ENCODE results near the gene AOAH.

The AOAH gene

DNA sequence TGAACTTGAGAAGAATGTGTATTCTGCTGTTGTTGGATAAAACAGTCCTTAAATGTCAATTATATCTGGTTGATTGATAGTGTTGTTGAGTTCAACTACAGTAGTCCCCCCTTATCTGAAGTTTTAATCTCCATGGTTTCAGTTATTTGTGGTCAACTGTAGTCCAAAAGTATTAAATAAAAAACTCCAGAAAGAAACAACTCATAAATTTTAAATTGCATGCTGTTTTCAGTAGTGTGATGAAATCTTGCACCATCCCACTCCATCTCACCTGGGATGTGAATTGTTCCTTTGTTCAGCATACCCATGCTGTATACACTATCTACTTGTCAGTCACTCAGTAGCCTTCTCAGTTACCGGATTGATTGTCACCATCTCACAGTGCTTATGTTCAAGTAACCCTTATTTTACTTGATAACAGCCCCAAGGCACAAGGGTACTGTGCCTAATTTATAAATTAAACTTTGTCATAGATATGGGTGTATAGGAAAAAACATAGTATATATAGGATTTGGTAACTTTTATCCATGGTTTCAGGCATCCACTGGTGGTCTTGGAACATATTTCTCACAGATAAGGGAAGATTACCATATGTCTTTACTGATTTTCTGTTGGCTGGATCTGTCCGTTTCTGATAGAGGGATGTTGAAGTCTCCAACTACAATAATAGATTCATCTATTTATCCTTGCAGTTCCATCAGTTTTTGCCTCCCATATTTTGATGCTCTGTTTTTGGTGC is 57.1 kb downstream of the AOAH start:
- DNase-seq (ENCODE audit: low read depth in 1 of 2, low spot score in 1 of 2): no peak

DNA sequence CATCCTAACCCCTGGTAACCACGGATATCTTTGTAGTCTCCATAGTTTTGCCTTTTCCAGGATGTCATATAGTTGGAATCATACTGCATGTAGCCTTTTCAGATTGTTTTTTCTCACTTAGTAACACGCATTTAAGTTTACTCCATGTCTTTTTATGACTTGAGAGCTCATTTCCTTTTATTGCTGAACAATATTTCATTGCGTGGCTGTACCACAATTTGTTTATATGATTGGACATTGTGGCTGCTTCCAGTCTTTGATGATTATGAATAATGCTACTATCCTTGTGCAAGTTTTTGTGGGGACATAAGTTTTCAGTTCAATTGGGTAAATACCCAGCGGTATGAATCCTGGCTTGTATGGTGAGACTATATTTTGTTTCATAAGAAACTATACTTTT is 60.8 kb downstream of the AOAH start:
- no peaks in the 10 kb centered on the region for H3K27me3 ChIP-seq (ENCODE audit: insufficient read depth, poor library complexity, severe bottlenecking)
- H3K27ac ChIP-seq (replicated peaks): no peak overlapping the region
- DNase-seq (ENCODE audit: low read depth in 1 of 2, low spot score in 1 of 2): no peak
- H3K4me3 ChIP-seq (replicated peaks; ENCODE audit: insufficient read depth, low read length): no peak overlapping the region
- TF ChIP-seq GABPA (IDR thresholded peaks at IDR 0.05; ENCODE audit: low read depth) (no peak), SPI1 (IDR thresholded peaks at IDR 0.05; ENCODE audit: borderline replicate concordance, low read depth) (no peak), POLR2AphosphoS5 (IDR thresholded peaks at IDR 0.05; ENCODE audit: low read depth) (no peak)
- TF ChIP-seq, protein P1, sequence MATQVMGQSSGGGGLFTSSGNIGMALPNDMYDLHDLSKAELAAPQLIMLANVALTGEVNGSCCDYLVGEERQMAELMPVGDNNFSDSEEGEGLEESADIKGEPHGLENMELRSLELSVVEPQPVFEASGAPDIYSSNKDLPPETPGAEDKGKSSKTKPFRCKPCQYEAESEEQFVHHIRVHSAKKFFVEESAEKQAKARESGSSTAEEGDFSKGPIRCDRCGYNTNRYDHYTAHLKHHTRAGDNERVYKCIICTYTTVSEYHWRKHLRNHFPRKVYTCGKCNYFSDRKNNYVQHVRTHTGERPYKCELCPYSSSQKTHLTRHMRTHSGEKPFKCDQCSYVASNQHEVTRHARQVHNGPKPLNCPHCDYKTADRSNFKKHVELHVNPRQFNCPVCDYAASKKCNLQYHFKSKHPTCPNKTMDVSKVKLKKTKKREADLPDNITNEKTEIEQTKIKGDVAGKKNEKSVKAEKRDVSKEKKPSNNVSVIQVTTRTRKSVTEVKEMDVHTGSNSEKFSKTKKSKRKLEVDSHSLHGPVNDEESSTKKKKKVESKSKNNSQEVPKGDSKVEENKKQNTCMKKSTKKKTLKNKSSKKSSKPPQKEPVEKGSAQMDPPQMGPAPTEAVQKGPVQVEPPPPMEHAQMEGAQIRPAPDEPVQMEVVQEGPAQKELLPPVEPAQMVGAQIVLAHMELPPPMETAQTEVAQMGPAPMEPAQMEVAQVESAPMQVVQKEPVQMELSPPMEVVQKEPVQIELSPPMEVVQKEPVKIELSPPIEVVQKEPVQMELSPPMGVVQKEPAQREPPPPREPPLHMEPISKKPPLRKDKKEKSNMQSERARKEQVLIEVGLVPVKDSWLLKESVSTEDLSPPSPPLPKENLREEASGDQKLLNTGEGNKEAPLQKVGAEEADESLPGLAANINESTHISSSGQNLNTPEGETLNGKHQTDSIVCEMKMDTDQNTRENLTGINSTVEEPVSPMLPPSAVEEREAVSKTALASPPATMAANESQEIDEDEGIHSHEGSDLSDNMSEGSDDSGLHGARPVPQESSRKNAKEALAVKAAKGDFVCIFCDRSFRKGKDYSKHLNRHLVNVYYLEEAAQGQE (IDR thresholded peaks at IDR 0.05; ENCODE audit: insufficient replicate concordance, low read depth): no peak
- TF ChIP-seq, protein P2, sequence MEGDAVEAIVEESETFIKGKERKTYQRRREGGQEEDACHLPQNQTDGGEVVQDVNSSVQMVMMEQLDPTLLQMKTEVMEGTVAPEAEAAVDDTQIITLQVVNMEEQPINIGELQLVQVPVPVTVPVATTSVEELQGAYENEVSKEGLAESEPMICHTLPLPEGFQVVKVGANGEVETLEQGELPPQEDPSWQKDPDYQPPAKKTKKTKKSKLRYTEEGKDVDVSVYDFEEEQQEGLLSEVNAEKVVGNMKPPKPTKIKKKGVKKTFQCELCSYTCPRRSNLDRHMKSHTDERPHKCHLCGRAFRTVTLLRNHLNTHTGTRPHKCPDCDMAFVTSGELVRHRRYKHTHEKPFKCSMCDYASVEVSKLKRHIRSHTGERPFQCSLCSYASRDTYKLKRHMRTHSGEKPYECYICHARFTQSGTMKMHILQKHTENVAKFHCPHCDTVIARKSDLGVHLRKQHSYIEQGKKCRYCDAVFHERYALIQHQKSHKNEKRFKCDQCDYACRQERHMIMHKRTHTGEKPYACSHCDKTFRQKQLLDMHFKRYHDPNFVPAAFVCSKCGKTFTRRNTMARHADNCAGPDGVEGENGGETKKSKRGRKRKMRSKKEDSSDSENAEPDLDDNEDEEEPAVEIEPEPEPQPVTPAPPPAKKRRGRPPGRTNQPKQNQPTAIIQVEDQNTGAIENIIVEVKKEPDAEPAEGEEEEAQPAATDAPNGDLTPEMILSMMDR (IDR thresholded peaks at IDR 0.05; ENCODE audit: insufficient read depth, low read length): no peak

More for the DNA sequence above, 57.1 kb downstream of the AOAH start:
- Histone ChIP-seq H3K27me3 (ENCODE audit: insufficient read depth, poor library complexity, severe bottlenecking) (no peaks in the 10 kb centered on the region), H3K27ac (replicated peaks) (no peak overlapping the region), H3K4me3 (replicated peaks; ENCODE audit: insufficient read depth, low read length) (no peak overlapping the region)
- TF ChIP-seq SPI1 (IDR thresholded peaks at IDR 0.05; ENCODE audit: borderline replicate concordance, low read depth) (no peak), POLR2AphosphoS5 (IDR thresholded peaks at IDR 0.05; ENCODE audit: low read depth) (no peak)
- TF ChIP-seq, protein P1 (IDR thresholded peaks at IDR 0.05; ENCODE audit: insufficient replicate concordance, low read depth): no peak

DNA sequence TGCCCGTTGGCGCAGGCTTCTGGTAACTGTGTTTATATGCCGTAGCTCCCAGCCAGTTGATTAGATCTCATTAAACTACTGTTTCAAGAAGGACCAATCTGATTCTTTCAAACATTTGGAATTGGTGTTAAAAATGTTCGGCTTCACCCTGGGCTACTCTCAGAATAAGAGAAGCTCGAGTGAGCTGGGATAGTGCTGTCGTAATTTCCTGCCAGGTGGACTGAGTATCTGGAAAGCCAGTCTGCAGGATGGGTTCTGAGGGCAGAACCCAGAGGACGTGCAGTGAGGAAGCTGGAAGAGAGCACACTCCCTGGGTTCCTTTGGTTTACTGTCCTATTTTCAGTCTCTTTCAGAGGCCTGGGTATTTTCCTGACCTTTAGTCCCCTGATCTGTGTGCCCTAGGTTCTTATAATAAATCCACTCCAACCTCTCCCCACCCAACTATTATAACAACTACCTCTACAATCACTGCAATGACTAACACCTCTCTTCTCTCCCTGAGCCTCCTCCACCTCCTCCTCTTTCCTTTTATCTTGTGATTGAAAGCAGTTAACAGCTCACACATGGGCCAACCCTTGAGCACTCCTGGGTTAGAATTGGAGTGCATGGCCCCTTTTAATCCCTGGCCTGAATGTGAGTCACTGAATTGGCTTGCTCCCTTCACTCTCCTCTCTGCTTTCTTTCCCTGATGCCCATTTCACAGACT is 63.0 kb downstream of the AOAH start:
- DNase-seq (ENCODE audit: low read depth in 1 of 2, low spot score in 1 of 2): no peak
- no peak for TF ChIP-seq POLR2AphosphoS5 (IDR thresholded peaks at IDR 0.05; ENCODE audit: low read depth)
- TF ChIP-seq, protein P2 (IDR thresholded peaks at IDR 0.05; ENCODE audit: insufficient read depth, low read length): no peak
- TF ChIP-seq, protein P1 (IDR thresholded peaks at IDR 0.05; ENCODE audit: insufficient replicate concordance, low read depth): no peak
- no peak for TF ChIP-seq GABPA (IDR thresholded peaks at IDR 0.05; ENCODE audit: low read depth)
- no peak for TF ChIP-seq SPI1 (IDR thresholded peaks at IDR 0.05; ENCODE audit: borderline replicate concordance, low read depth)
- no peak overlapping the region for H3K27ac ChIP-seq (replicated peaks)
- H3K27me3 ChIP-seq (ENCODE audit: insufficient read depth, poor library complexity, severe bottlenecking): no peaks in the 10 kb centered on the region
- no peak overlapping the region for H3K4me3 ChIP-seq (replicated peaks; ENCODE audit: insufficient read depth, low read length)
